HEK293T (cell line): ENCODE measurements around the gene MAB21L2.

Source experiments
- BHLHE40 ChIP-seq: fragments of 450-650 bp; IDR thresholded peaks from 2 replicates; pipeline ENCODE4 v1.6.1; 2016; ENCODE audit warnings: mild to moderate bottlenecking, moderate library complexity, borderline replicate concordance
- PKNOX1 ChIP-seq: fragments of 450-650 bp; IDR thresholded peaks from 2 replicates; pipeline ENCODE4 v1.6.1; 2016
- SP1 ChIP-seq: fragments of 450-650 bp; IDR thresholded peaks from 2 replicates; pipeline ENCODE4 v1.6.1; 2017
- ZNF384 ChIP-seq: fragments of 450-650 bp; IDR thresholded peaks from 2 replicates; pipeline ENCODE4 v1.6.1; 2016

- TF ChIP-seq PKNOX1: no peak
- no peak for TF ChIP-seq BHLHE40
- TF ChIP-seq ZNF384: no peak
- TF ChIP-seq SP1: no peak
Observed at GRCh38 chr4:150590631-150591030, 8.7 kb downstream of the MAB21L2 start.
